Measurements from ENCODE around the gene CCR7. TPM values are rescaled to one million over a fixed set of nuclear protein-coding genes. Genes with fewer than 3 reads are reported as not detected.

The CCR7 gene
- polyA plus RNA-seq, 6 donors from 2014 or later = 442 to 802 (median 622) TPM

- Mint-ChIP-seq H3K4me3 (peak overlapping the region; percentile 83 to 100 (median 99)), H3K9me3 (no peaks in the 10 kb centered on the region), H3K27ac (peak overlapping the region; percentile 98 to 100 (median 99)), H3K36me3 (peaks cover 19 to 37% of the 10 kb centered on the region in 2 donors), H3K4me1 (peaks cover 64 to 93% (median 73%) of the 10 kb centered on the region in 3 donors), H3K27me3 (no peaks in the 10 kb centered on the region)
- no peak for ATAC-seq (ENCODE audit: low read depth in 2 of 2)
- no peak for DNase-seq
These were observed 1.8 kb downstream of the CCR7 start for GRCh38 chr17:40563220-40564052.

- Mint-ChIP-seq H3K36me3 (peaks cover 19 to 37% of the 10 kb centered on the region in 2 donors), H3K4me3 (peak overlapping the region; percentile 83 to 100 (median 99)), H3K9me3 (no peaks in the 10 kb centered on the region), H3K4me1 (peaks cover 67 to 93% (median 79%) of the 10 kb centered on the region in 3 donors), H3K27me3 (no peaks in the 10 kb centered on the region), H3K27ac (peak overlapping the region; percentile 98 to 100 (median 99))
- no peak for ATAC-seq (ENCODE audit: low read depth in 2 of 2)
- DNase-seq = no peak
These were observed 2.4 kb downstream of the CCR7 start for GRCh38 chr17:40562838-40563219.

GRCh38 chr17:40561871-40562611, 3.2 kb downstream of the CCR7 start:
- Mint-ChIP-seq H3K9me3 (no peaks in the 10 kb centered on the region), H3K4me3 (peak overlapping the region; percentile 83 to 100 (median 99)), H3K27ac (peak overlapping the region; percentile 98 to 100 (median 99)), H3K36me3 (peaks cover 21 to 37% of the 10 kb centered on the region in 2 donors), H3K27me3 (no peaks in the 10 kb centered on the region), H3K4me1 (peaks cover 75 to 98% (median 87%) of the 10 kb centered on the region in 3 donors)
- DNase-seq (peak; percentile 69), ATAC-seq (ENCODE audit: low read depth in 2 of 2) (peak; percentile 51)

DNA sequence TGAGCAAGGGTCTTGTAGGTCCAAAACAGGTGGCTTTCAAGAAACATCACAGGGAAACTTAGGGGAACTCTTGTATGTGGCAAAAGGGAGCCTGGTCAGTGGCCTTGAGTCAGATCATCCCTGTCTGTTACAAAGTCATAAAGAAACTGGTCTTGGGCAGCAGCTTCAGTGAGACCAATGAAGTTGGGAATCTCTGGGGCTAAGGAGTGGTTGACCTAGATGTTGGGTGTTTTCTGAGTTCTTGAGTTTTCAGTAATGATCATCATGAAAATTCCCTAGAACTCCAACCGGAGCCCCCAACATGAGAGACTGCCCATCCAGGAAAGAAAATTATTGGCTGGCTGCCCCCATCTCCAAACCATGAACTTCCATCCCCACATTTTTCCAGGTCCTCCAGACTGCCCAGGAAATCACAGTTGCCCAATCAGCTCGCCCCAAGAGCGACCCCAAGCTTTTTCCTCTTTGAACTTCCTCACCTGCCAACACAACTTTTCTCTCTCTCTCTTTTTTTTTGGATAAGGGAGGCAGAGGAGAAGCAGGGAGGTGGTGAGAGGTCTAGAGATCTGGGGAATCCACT, 3.9 kb downstream of the CCR7 start:
- DNase-seq (no peak), ATAC-seq (ENCODE audit: low read depth in 2 of 2) (no peak)
- Mint-ChIP-seq H3K27me3 (no peaks in the 10 kb centered on the region), H3K4me1 (peaks cover 81 to 99% (median 93%) of the 10 kb centered on the region in 3 donors), H3K36me3 (peaks cover 23 to 37% of the 10 kb centered on the region in 2 donors), H3K9me3 (no peaks in the 10 kb centered on the region), H3K27ac (peak overlapping the region; percentile 98 to 100 (median 99)), H3K4me3 (peak overlapping the region; percentile 83 to 100 (median 99))

GRCh38 chr17:40560592-40561293, 4.5 kb downstream of the CCR7 start:
- DNase-seq = peak; percentile 78
- peak overlapping the region; percentile 98 to 100 (median 99) for H3K27ac Mint-ChIP-seq
- peaks cover 23 to 37% of the 10 kb centered on the region in 2 donors for H3K36me3 Mint-ChIP-seq

GRCh38 chr17:40559954-40560591, 5.2 kb downstream of the CCR7 start:
- H3K9me3 Mint-ChIP-seq = no peaks in the 10 kb centered on the region
- H3K36me3 Mint-ChIP-seq = peaks cover 21 to 41% of the 10 kb centered on the region in 2 donors
- ATAC-seq (ENCODE audit: low read depth in 2 of 2) (peak; percentile 20 to 34), DNase-seq (peak; percentile 77)
- peaks cover 79 to 99% (median 93%) of the 10 kb centered on the region in 3 donors for H3K4me1 Mint-ChIP-seq
- peak overlapping the region; percentile 98 to 100 (median 99) for H3K27ac Mint-ChIP-seq
- peak overlapping the region; percentile 83 to 100 (median 99) for H3K4me3 Mint-ChIP-seq
- H3K27me3 Mint-ChIP-seq = no peaks in the 10 kb centered on the region

More at GRCh38 chr17:40560592-40561293, 4.5 kb downstream of the CCR7 start:
- H3K4me1 Mint-ChIP-seq = peaks cover 79 to 99% (median 93%) of the 10 kb centered on the region in 3 donors
- no peaks in the 10 kb centered on the region for H3K9me3 Mint-ChIP-seq
- peak overlapping the region; percentile 83 to 100 (median 99) for H3K4me3 Mint-ChIP-seq
- ATAC-seq (ENCODE audit: low read depth in 2 of 2) = peak; percentile 45 to 47
- H3K27me3 Mint-ChIP-seq = no peaks in the 10 kb centered on the region

DNA sequence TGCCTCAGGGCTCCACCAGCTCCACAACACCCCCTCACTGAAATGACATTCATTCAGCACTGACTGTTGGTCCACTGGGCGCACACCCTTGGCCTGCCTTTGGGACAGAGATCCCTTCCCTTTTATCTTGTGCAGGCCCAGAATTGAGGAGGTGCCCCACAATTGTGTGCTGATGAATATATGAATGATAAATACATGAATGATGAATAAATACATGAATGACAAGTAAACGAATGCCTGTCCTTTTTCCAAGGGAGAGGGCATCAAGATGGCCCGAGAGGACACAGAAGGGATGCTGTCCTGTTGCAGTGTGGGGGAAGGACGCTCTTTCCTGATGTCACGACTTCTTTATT, 5.7 kb downstream of the CCR7 start:
- no peak for ATAC-seq (ENCODE audit: low read depth in 2 of 2)
- peak overlapping the region; percentile 83 to 100 (median 99) for H3K4me3 Mint-ChIP-seq
- H3K36me3 Mint-ChIP-seq = peaks cover 24 to 43% of the 10 kb centered on the region in 2 donors
- H3K27ac Mint-ChIP-seq = peak overlapping the region; percentile 98 to 100 (median 99)
- no peaks in the 10 kb centered on the region for H3K9me3 Mint-ChIP-seq
- no peaks in the 10 kb centered on the region for H3K27me3 Mint-ChIP-seq
- H3K4me1 Mint-ChIP-seq = peaks cover 82 to 99% (median 97%) of the 10 kb centered on the region in 3 donors
- DNase-seq = no peak

DNA sequence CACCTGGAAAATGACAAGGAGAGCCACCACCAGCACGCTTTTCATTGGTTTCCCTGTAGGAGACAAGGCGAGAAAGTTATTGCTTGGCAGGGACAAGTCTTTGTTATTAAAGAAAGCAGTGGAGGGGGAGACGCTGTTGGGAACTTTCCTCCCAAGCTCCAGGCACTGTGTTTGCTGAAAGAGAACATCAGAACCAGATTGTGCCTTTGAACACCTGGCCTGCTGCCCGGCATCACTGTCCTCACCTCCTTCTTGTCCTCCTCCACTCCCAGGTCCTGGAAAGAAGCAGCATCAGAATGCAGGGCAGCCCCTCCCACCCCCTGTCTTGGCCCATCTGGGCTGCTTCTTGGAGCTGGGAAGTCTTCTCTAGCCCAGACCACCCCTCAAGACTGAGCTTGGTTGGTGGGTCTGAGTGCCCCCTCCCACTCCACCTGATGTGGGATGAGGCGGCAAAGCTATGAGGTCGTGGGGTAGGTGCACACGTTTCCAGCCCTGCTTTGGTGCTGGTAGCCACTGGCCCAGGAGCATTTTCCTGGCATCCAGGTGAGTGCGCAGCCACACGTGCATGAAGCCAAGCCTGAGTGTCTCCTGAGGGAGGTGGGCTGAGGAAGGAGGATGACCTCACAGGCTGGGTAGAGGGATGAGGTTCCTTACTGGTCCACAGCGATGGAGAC, 6.2 kb downstream of the CCR7 start:
- ATAC-seq (ENCODE audit: low read depth in 2 of 2) = no peak

GRCh38 chr17:40558300-40558889, 6.9 kb downstream of the CCR7 start:
- no peaks in the 10 kb centered on the region for H3K9me3 Mint-ChIP-seq
- DNase-seq (no peak), ATAC-seq (ENCODE audit: low read depth in 2 of 2) (no peak)
- peak overlapping the region in 5 of 6 donors; percentile 79 to 100 (median 95) for H3K27ac Mint-ChIP-seq
- H3K36me3 Mint-ChIP-seq = peaks cover 24 to 43% of the 10 kb centered on the region in 2 donors
- H3K4me1 Mint-ChIP-seq = peaks cover 84 to 100% (median 97%) of the 10 kb centered on the region in 3 donors
- no peaks in the 10 kb centered on the region for H3K27me3 Mint-ChIP-seq
- H3K4me3 Mint-ChIP-seq = peak overlapping the region in 6 of 8 donors; percentile 24 to 71 (median 56)

More for the DNA sequence above, 6.2 kb downstream of the CCR7 start:
- no peak for DNase-seq
- no peaks in the 10 kb centered on the region for H3K9me3 Mint-ChIP-seq
- H3K27me3 Mint-ChIP-seq = no peaks in the 10 kb centered on the region
- H3K4me3 Mint-ChIP-seq = peak overlapping the region in 7 of 8 donors; percentile 29 to 99 (median 83)
- H3K27ac Mint-ChIP-seq = peak overlapping the region; percentile 52 to 100 (median 98)
- H3K36me3 Mint-ChIP-seq = peaks cover 26 to 45% of the 10 kb centered on the region in 2 donors
- peaks cover 84 to 100% (median 97%) of the 10 kb centered on the region in 3 donors for H3K4me1 Mint-ChIP-seq

- Mint-ChIP-seq H3K27ac (peak overlapping the region; percentile 72 to 100 (median 95)), H3K9me3 (no peaks in the 10 kb centered on the region), H3K4me3 (peak overlapping the region in 7 of 8 donors; percentile 23 to 78 (median 73)), H3K27me3 (no peaks in the 10 kb centered on the region), H3K36me3 (peaks cover 19 to 36% of the 10 kb centered on the region in 2 donors), H3K4me1 (peaks cover 83 to 100% (median 97%) of the 10 kb centered on the region in 3 donors)
- ATAC-seq (ENCODE audit: low read depth in 2 of 2) (no peak), DNase-seq (no peak)
These were observed 7.6 kb downstream of the CCR7 start for GRCh38 chr17:40557531-40558299.

GRCh38 chr17:40556884-40557414, 8.3 kb downstream of the CCR7 start:
- Mint-ChIP-seq H3K4me3 (peak overlapping the region; percentile 23 to 78 (median 72)), H3K4me1 (peaks cover 84 to 100% (median 97%) of the 10 kb centered on the region in 3 donors)

More at GRCh38 chr17:40556884-40557414, 8.3 kb downstream of the CCR7 start:
- Mint-ChIP-seq H3K9me3 (no peaks in the 10 kb centered on the region), H3K27ac (peak overlapping the region; percentile 91 to 99 (median 94)), H3K27me3 (no peaks in the 10 kb centered on the region), H3K36me3 (peaks cover 16 to 31% of the 10 kb centered on the region in 2 donors)
- ATAC-seq (ENCODE audit: low read depth in 2 of 2) (no peak), DNase-seq (no peak)
